NT2/D1 (cell line): ENCODE results near the gene RELT.

Source experiments
- SUZ12 ChIP-seq: IDR thresholded peaks from 2 replicates; pipeline ENCODE4 v1.6.1; 2011; ENCODE audit not compliant: insufficient read length, insufficient read depth; ENCODE audit errors: extremely low read depth
- YY1 ChIP-seq: IDR thresholded peaks from 2 replicates; pipeline ENCODE4 v1.6.1; 2011; ENCODE audit not compliant: insufficient read length, insufficient read depth
- ZNF274 ChIP-seq: IDR thresholded peaks from 2 replicates; pipeline ENCODE4 v1.6.1; 2011; ENCODE audit warnings: mild to moderate bottlenecking, low read depth, low read length

DNA sequence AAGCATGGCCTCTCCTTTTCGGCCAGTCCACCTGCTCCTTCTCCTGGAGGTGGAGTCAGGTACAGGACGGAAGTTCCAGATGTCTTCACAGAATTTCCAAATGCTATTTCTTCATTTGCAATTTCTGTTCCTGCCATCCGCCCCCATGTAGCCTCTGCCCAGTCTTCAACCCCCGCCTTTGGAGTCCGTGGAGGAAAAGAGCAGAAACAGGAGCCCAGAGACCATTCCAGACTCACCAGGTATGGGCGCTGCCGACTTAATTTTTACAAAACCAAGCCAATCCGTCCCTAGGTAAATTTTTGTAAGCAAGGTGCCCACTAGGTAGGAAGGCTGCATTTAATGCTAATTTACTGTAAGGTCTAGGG lies 28.9 kb downstream of the RELT start:
- TF ChIP-seq YY1 (no peak), ZNF274 (no peak), SUZ12 (no peak)
